Body of pancreas (tissue), 4 donors: ENCODE measurements around the gene TANC1.

Experiments used
- CTCF ChIP-seq, 7 experiments: fragments of 450-650 bp in 4 of 7; fragments of 200-600 bp in 3 of 7; sonication (generic) in 3 of 7; IDR thresholded peaks; one replicate each; pipeline ENCODE4 v1.5.1; 2016 to 2019; ENCODE audit warnings: antibody characterized with exemption in 7 of 7
- POLR2A ChIP-seq, 3 donors: fragments of 450-650 bp; IDR thresholded peaks; one replicate each; pipeline ENCODE4 v1.6.1; 2016; ENCODE audit warnings: antibody characterized with exemption in 3 of 3, mild to moderate bottlenecking in 2 of 3

GRCh38 chr2:159219394-159219998, 251.1 kb downstream of the TANC1 start:
- TF ChIP-seq POLR2A (IDR thresholded peaks at IDR 0.05) (no peak), CTCF (IDR thresholded peaks at IDR 0.05) (no peak)
